DOHH2 (cell line): ENCODE results near the gene NEURL2.

Experiments used
- H3F3A ChIP-seq: fragments of 200-600 bp; sonication (generic), shearing (Covaris generic); 2 replicates; pipeline ENCODE4 v1.6.0; 2016; ENCODE audit warnings: antibody characterized with exemption, mild to moderate bottlenecking; ENCODE audit not compliant: control insufficient read depth, insufficient read depth
- H3K27ac ChIP-seq: fragments of 200-600 bp; sonication (generic); 2 replicates; pipeline ENCODE4 v1.5.1; 2014; ENCODE audit warnings: low read depth, mild to moderate bottlenecking, low read length, moderate library complexity
- H3K27me3 ChIP-seq: fragments of 200-600 bp; sonication (generic); 2 replicates; pipeline ENCODE4 v1.6.1; 2014; ENCODE audit warnings: mild to moderate bottlenecking, low read length, mixed read lengths; ENCODE audit not compliant: control insufficient read depth
- H3K36me3 ChIP-seq: fragments of 200-600 bp; sonication (generic); 2 replicates; pipeline ENCODE4 v1.6.1; 2014; ENCODE audit warnings: mild to moderate bottlenecking, low read length, moderate library complexity, mixed read lengths; ENCODE audit not compliant: control insufficient read depth
- H3K4me1 ChIP-seq: fragments of 200-600 bp; sonication (generic); 2 replicates; pipeline ENCODE4 v1.6.1; 2014; ENCODE audit warnings: mild to moderate bottlenecking, low read length, mixed read lengths; ENCODE audit not compliant: control insufficient read depth
- H3K4me2 ChIP-seq: fragments of 200-600 bp; sonication (generic); 2 replicates; pipeline ENCODE4 v1.6.0; 2014; ENCODE audit warnings: mild to moderate bottlenecking, low read length, moderate library complexity
- H3K4me3 ChIP-seq: fragments of 200-600 bp; sonication (generic); 2 replicates; pipeline ENCODE4 v1.5.1; 2014; ENCODE audit warnings: mild to moderate bottlenecking, low read length, mixed read lengths
- H3K79me2 ChIP-seq: fragments of 200-600 bp; sonication (generic); 2 replicates; pipeline ENCODE4 v1.6.1; 2014; ENCODE audit warnings: mild to moderate bottlenecking, low read length, mixed read lengths; ENCODE audit not compliant: control insufficient read depth
- H3K9me2 ChIP-seq: fragments of 200-600 bp; sonication (generic); replicated peaks from 2 replicates; pipeline ENCODE4 v1.6.1; 2014; ENCODE audit warnings: mild to moderate bottlenecking, low read length, mixed read lengths; ENCODE audit not compliant: control insufficient read depth
- H3K9me3 ChIP-seq: fragments of 200-600 bp; sonication (generic); 2 replicates; pipeline ENCODE4 v1.6.1; 2014; ENCODE audit warnings: antibody characterized with exemption, low read length, mixed read lengths; ENCODE audit not compliant: control insufficient read depth, insufficient read depth
- H4K20me1 ChIP-seq: fragments of 200-600 bp; sonication (generic); 2 replicates; pipeline ENCODE4 v1.6.0; 2014; ENCODE audit warnings: low read depth, mild to moderate bottlenecking, antibody characterized with exemption, low read length, moderate library complexity; ENCODE audit not compliant: control insufficient read depth, insufficient read depth
- EZH2phosphoT487 ChIP-seq: fragments of 200-600 bp; sonication (generic); IDR thresholded peaks from 2 replicates; pipeline ENCODE4 v1.6.1; 2017; ENCODE audit warnings: borderline replicate concordance, mild to moderate bottlenecking, antibody characterized with exemption, low read length, moderate library complexity, mixed read lengths
- TF ChIP-seq, protein P1 (sequence below): fragments of 200-600 bp; sonication (generic); IDR thresholded peaks from one replicate; pipeline ENCODE4 v1.5.1; 2014; ENCODE audit warnings: antibody characterized with exemption, mild to moderate bottlenecking, low read depth, low read length; ENCODE audit not compliant: poor library complexity, severe bottlenecking

NEURL2 gene

DNA sequence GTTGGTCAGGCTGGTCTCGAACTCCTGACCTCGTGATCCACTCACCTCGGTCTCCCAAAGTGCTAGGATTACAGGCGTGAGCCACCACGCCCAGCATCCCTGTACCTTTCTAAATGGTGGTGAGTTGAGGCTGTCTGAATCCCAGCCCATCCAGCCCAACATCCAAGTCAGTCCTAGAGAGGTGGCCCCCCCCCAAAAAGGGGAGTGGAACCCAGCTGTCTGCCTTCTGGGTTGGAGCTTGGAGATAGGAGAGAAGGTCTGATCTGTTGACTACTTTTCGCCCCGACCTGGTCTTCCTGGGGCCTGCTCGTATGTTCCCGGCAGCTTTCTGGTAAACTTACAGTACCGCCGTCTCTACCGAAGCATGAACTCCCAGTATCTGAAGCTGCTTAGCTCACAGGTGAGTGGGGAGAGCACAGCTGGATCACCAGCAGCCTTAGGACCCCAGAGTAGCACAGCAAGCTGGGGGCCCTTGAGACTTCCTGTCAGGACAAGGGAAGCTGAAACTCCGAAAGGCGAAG, 5.7 kb upstream of the NEURL2 start:
- TF ChIP-seq, protein P1, sequence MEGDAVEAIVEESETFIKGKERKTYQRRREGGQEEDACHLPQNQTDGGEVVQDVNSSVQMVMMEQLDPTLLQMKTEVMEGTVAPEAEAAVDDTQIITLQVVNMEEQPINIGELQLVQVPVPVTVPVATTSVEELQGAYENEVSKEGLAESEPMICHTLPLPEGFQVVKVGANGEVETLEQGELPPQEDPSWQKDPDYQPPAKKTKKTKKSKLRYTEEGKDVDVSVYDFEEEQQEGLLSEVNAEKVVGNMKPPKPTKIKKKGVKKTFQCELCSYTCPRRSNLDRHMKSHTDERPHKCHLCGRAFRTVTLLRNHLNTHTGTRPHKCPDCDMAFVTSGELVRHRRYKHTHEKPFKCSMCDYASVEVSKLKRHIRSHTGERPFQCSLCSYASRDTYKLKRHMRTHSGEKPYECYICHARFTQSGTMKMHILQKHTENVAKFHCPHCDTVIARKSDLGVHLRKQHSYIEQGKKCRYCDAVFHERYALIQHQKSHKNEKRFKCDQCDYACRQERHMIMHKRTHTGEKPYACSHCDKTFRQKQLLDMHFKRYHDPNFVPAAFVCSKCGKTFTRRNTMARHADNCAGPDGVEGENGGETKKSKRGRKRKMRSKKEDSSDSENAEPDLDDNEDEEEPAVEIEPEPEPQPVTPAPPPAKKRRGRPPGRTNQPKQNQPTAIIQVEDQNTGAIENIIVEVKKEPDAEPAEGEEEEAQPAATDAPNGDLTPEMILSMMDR: no peak
- no peak for TF ChIP-seq EZH2phosphoT487
- no peak overlapping the region for H3K4me2 ChIP-seq
- no peak overlapping the region for H3K4me3 ChIP-seq
- H3K27me3 ChIP-seq: no peaks in the 10 kb centered on the region
- peaks cover 11% of the 10 kb centered on the region for H3K4me1 ChIP-seq
- H3K79me2 ChIP-seq: no peaks in the 10 kb centered on the region
- H3K9me3 ChIP-seq: no peaks in the 10 kb centered on the region
- no peaks in the 10 kb centered on the region for H4K20me1 ChIP-seq
- H3F3A ChIP-seq: no peaks in the 10 kb centered on the region
- H3K27ac ChIP-seq: no peak overlapping the region
- no peaks in the 10 kb centered on the region for H3K9me2 ChIP-seq
- H3K36me3 ChIP-seq: no peaks in the 10 kb centered on the region

DNA sequence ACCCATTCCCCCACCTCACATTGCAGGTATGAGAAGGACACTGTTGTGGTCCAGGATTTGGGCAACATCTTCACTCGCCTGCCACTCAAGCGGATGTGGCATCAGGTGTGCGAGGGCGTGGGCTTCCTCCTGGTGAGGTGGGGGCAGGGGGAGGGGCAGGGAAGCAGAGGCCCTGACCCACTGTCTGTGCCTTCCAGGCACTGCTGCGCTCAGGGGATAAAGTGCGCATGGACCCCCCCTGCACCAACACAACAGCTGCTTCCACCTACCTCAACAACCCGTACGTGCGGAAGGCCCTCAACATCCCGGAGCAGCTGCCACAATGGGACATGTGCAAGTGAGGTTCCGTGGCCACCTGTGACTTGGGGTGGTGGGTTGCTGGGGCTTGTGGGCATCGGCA, 3.8 kb upstream of the NEURL2 start:
- no peak overlapping the region for H3K27ac ChIP-seq
- no peaks in the 10 kb centered on the region for H3K79me2 ChIP-seq
- no peaks in the 10 kb centered on the region for H3K9me3 ChIP-seq
- no peak for TF ChIP-seq EZH2phosphoT487
- TF ChIP-seq, protein P1: no peak
- no peak overlapping the region for H3K4me3 ChIP-seq
- no peaks in the 10 kb centered on the region for H3K36me3 ChIP-seq
- H3K4me2 ChIP-seq: no peak overlapping the region
- H3K9me2 ChIP-seq: no peaks in the 10 kb centered on the region
- no peaks in the 10 kb centered on the region for H3K27me3 ChIP-seq
- H4K20me1 ChIP-seq: no peaks in the 10 kb centered on the region
- peaks cover 23% of the 10 kb centered on the region for H3K4me1 ChIP-seq
- no peaks in the 10 kb centered on the region for H3F3A ChIP-seq

DNA sequence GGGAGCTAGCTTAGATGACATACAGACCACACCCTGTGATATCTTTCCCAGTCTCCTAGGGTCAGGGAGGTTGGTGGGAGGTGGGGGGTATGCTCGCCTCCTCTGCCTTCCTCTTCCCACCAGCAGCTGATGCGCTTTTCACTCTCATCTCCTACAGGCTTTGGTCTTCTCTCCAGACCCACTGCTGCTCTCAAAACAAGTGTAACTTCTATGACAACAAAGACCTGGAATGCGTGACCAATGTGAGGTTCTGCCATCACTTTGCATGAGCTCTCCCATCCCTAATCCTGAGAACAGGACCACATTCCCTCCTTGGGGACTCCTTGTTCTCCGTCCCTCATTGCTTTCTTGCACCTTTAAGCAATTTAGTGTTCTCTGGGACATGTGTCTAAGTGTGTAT, 2.8 kb upstream of the NEURL2 start:
- Histone ChIP-seq H3K4me1 (peaks cover 23% of the 10 kb centered on the region), H3K4me2 (no peak overlapping the region)
- TF ChIP-seq EZH2phosphoT487: no peak
- TF ChIP-seq, protein P1: no peak

More for the DNA sequence above, 2.8 kb upstream of the NEURL2 start:
- H3K27ac ChIP-seq: no peak overlapping the region
- no peak overlapping the region for H3K4me3 ChIP-seq
- H3K9me3 ChIP-seq: no peaks in the 10 kb centered on the region
- no peaks in the 10 kb centered on the region for H3K36me3 ChIP-seq
- no peaks in the 10 kb centered on the region for H3K9me2 ChIP-seq
- no peaks in the 10 kb centered on the region for H3F3A ChIP-seq
- no peaks in the 10 kb centered on the region for H3K79me2 ChIP-seq
- H4K20me1 ChIP-seq: no peaks in the 10 kb centered on the region
- no peaks in the 10 kb centered on the region for H3K27me3 ChIP-seq
